NCI-H2107 treated with DMSO at 0.1 percent for 48 hours (cell line): ENCODE data around the gene PRICKLE4.

ENCODE experiments used
- DNase-seq: peaks from one replicate; lab custom pipeline; 2025; ENCODE audit not compliant: unreplicated experiment; lab: John Stamatoyannopoulos, UW

PRICKLE4 gene

GRCh38 chr6:41780551-41781365 is at the start of gene PRICKLE4:
Gene PRICKLE4, plus strand, starts transcription at chr6:41780782. Its CDS starts 2,692 bp downstream, at chr6:41783474.
- DNase-seq, result no peak

- DNase-seq, result no peak
Measured at GRCh38 chr6:41731561-41732086, 49.0 kb upstream of the PRICKLE4 start.

- DNase-seq, result no peak
Measured at GRCh38 chr6:41732149-41732548, 48.4 kb upstream of the PRICKLE4 start.

- DNase-seq, result no peak
Measured at GRCh38 chr6:41732591-41733359, 47.8 kb upstream of the PRICKLE4 start.

- DNase-seq, result no peak
Measured at GRCh38 chr6:41733360-41733706, 47.2 kb upstream of the PRICKLE4 start.

GRCh38 chr6:41733707-41734665 is 46.6 kb upstream of the PRICKLE4 start:
- peak; percentile 31 for DNase-seq

- no peak for DNase-seq
Measured at GRCh38 chr6:41734666-41735426, 45.7 kb upstream of the PRICKLE4 start.

- DNase-seq, result peak; percentile 18
Measured at GRCh38 chr6:41735427-41736185, 45.0 kb upstream of the PRICKLE4 start, which contains the start of gene TFEB. Gene TFEB, minus strand, starts transcription at chr6:41735608. Its CDS starts 44,395 bp downstream, at chr6:41691213.

GRCh38 chr6:41736186-41736733 is 44.3 kb upstream of the PRICKLE4 start:
- DNase-seq, result no peak

- DNase-seq, result no peak
Measured at GRCh38 chr6:41736800-41737555, 43.6 kb upstream of the PRICKLE4 start.

GRCh38 chr6:41737591-41738130 is 42.9 kb upstream of the PRICKLE4 start:
- no peak for DNase-seq

- no peak for DNase-seq
Measured at GRCh38 chr6:41739041-41739440, 41.5 kb upstream of the PRICKLE4 start.

- DNase-seq, result no peak
Measured at GRCh38 chr6:41740366-41741162, 40.0 kb upstream of the PRICKLE4 start.

GRCh38 chr6:41741625-41742490 is 38.7 kb upstream of the PRICKLE4 start:
- DNase-seq, result no peak

- DNase-seq, result no peak
Measured at GRCh38 chr6:41743406-41744235, 37.0 kb upstream of the PRICKLE4 start.
